ENCODE results near the gene RHO. TPM values are rescaled to one million over a fixed set of nuclear protein-coding genes. Genes with fewer than 3 reads are reported as not detected.

The RHO gene
- total RNA-seq, 1 donor from 2014 or later, result not detected

DNA sequence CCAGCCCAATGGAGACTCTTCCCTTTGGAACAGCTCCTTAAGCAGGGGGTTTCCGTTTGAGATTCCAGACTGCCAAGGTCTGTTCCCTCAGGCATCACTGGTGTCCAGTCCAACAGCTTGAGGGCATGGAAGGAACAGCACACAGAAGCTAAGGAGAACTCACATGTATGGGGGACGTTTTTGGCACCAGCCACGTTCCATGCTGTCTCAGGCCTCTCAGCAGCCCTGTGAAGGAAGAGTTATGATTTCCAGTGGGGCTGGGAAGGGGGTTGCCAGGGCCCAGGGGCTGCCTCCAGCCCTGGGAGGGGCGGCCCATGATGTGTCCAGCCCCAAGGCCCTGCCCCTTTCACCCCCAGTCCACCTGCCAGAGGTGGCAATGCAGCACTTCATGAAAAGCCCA is 7.5 kb upstream of the RHO start:
- no peak for ATAC-seq

DNA sequence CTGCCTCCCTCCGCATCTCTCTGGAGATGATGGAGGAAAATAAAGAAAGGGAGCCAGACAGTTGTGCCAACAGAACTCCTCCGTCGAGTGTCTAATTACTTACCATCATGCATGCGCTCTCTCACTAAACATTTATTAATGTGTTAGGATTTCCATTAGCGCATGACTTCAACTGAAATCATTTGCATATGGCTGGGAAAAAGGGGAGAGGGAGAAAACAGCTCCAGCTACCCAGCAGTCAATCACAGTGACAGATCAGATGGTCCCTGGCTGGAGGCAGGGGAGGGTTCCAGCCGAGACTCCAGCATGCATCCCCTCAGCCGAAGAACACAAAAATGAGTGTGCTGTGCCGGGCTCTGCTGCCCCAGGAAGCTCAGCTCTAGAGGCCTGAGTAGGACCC is 6.8 kb upstream of the RHO start:
- ATAC-seq, result no peak

DNA sequence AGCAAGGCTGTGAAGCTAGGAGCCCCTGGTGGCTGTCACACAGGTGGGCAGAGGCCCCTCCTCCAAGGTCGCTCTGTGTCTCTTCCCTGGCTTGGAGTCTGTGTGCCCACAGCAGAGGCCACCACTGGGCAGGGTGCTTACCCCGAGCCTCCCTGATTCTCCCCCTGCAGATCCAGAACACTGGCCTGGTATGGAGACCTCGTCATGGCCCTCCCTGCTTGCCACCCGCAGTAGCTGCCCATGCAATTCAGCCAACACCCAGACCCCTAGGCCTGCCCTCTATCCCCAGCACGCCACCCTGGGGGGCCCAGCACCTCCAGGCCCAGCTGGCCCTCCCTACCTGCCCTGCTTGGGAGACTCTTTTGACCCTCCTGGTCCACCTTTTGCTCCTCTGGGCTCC is 5.5 kb upstream of the RHO start:
- ATAC-seq, result no peak

DNA sequence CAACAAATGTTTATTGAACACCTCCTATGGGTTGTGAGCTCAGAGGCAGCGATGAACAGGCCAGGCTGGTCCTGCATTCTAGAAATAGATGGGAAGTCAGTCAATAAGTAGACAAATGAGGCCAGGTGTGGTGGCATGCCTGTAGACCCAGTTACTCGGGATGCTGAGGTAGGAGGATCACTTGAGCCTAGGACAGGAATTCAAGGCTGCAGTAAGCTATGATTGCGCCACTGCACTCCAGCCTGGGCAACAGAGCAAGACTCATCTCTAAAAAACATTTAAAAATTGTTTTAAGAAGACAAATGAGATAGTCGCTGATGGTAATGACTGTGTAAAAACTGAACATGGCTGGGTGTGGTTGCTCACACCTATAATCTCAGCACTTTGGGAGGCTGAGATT is 4.4 kb upstream of the RHO start:
- no peak for ATAC-seq

DNA sequence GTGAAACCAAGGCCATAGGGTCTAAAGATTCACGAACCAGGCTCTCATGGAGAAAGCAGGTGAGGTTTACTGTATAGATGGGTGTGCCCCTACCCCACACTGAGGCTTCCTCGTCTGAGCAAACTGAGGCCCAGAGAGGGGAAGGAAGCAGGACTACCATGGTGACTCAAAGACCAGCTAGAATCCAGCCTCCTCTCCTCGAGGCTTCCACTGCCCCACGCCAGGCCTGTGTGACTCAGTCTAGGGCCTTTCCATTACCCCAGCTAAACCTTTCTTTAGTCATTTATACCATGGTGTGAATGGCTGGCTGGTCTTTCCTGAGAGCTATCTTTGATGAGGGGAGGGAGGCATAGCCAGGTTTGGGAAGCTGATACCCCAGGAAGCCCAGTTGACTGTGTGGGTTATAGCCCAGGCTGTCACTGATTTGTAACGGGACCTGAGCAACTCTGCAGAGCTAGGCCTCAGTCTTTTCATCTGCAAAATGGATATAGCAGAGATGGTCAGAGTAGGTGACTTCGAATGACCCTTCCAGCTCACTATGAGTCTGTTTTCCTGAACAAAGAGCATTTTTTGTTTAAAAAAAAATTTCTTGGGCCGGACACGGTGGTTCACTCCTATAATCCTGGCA is 3.0 kb upstream of the RHO start:
- peak; percentile 64 for ATAC-seq

DNA sequence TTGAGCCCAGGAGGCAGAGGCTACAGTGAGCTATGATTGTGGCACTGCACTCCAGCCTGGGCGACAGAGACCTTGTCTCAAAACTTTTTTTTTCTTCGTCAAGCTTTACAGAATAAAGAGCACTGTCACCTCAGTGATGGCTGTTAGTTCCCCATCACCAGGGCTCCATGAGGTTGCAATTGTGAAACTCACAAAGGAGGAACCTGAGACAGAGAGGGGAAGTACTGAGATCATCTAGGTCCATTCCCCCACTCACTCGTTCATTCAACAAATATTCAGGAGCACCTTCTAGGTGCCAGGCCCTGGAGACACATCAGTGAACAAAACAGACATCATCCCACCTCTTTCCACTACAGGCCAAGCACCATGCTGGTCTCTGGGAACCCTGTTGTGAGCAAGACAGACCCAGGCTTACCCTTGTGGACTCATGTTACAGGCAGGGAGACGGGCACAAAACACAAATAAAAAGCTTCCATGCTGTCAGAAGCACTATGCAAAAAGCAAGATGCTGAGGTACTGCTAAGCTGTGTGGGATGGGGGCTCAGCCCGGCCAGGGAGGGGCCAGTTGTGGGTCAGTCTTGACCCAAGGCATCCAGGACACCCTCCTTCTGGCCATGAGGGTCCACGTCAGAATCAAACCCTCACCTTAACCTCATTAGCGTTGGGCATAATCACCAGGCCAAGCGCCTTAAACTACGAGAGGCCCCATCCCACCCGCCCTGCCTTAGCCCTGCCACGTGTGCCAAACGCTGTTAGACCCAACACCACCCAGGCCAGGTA is 2.1 kb upstream of the RHO start:
- ATAC-seq, result no peak

DNA sequence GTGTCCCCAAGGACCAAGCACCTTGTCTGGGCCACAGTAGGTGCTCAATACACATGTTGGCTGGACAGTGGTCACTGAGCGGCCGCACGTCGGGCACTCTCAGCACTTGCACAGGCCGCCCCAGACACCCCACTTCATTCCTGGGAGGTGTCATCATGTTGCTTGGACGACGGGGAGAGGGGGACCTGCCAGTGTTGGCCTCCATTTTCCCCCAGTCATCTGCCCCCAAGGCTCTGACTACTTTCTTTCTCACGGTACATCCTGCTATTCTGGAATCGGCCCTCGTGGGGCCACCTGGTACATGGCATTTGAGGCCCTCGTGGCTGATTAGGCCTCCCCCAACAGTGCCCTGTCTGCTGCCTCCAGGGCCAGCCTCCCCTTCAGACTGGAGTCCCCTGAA is 1.2 kb upstream of the RHO start:
- no peak for ATAC-seq

DNA sequence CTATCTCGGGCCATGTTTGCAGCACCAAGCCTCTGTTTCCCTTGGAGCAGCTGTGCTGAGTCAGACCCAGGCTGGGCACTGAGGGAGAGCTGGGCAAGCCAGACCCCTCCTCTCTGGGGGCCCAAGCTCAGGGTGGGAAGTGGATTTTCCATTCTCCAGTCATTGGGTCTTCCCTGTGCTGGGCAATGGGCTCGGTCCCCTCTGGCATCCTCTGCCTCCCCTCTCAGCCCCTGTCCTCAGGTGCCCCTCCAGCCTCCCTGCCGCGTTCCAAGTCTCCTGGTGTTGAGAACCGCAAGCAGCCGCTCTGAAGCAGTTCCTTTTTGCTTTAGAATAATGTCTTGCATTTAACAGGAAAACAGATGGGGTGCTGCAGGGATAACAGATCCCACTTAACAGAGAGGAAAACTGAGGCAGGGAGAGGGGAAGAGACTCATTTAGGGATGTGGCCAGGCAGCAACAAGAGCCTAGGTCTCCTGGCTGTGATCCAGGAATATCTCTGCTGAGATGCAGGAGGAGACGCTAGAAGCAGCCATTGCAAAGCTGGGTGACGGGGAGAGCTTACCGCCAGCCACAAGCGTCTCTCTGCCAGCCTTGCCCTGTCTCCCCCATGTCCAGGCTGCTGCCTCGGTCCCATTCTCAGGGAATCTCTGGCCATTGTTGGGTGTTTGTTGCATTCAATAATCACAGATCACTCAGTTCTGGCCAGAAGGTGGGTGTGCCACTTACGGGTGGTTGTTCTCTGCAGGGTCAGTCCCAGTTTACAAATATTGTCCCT is 1.2 kb downstream of the RHO start:
- no peak for ATAC-seq

DNA sequence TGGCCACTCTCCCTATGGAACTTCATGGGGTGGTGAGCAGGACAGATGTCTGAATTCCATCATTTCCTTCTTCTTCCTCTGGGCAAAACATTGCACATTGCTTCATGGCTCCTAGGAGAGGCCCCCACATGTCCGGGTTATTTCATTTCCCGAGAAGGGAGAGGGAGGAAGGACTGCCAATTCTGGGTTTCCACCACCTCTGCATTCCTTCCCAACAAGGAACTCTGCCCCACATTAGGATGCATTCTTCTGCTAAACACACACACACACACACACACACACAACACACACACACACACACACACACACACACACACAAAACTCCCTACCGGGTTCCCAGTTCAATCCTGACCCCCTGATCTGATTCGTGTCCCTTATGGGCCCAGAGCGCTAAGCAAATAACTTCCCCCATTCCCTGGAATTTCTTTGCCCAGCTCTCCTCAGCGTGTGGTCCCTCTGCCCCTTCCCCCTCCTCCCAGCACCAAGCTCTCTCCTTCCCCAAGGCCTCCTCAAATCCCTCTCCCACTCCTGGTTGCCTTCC is 1.9 kb downstream of the RHO start:
- ATAC-seq, result no peak

DNA sequence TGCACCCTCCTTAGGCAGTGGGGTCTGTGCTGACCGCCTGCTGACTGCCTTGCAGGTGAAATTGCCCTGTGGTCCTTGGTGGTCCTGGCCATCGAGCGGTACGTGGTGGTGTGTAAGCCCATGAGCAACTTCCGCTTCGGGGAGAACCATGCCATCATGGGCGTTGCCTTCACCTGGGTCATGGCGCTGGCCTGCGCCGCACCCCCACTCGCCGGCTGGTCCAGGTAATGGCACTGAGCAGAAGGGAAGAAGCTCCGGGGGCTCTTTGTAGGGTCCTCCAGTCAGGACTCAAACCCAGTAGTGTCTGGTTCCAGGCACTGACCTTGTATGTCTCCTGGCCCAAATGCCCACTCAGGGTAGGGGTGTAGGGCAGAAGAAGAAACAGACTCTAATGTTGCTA is 2.4 kb downstream of the RHO start:
- ATAC-seq, result no peak

DNA sequence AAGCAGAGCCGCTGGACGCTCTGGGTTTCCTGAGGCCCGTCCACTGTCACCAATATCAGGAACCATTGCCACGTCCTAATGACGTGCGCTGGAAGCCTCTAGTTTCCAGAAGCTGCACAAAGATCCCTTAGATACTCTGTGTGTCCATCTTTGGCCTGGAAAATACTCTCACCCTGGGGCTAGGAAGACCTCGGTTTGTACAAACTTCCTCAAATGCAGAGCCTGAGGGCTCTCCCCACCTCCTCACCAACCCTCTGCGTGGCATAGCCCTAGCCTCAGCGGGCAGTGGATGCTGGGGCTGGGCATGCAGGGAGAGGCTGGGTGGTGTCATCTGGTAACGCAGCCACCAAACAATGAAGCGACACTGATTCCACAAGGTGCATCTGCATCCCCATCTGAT is 3.3 kb downstream of the RHO start:
- no peak for ATAC-seq

DNA sequence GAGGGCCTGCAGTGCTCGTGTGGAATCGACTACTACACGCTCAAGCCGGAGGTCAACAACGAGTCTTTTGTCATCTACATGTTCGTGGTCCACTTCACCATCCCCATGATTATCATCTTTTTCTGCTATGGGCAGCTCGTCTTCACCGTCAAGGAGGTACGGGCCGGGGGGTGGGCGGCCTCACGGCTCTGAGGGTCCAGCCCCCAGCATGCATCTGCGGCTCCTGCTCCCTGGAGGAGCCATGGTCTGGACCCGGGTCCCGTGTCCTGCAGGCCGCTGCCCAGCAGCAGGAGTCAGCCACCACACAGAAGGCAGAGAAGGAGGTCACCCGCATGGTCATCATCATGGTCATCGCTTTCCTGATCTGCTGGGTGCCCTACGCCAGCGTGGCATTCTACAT is 3.8 kb downstream of the RHO start:
- ATAC-seq, result no peak

DNA sequence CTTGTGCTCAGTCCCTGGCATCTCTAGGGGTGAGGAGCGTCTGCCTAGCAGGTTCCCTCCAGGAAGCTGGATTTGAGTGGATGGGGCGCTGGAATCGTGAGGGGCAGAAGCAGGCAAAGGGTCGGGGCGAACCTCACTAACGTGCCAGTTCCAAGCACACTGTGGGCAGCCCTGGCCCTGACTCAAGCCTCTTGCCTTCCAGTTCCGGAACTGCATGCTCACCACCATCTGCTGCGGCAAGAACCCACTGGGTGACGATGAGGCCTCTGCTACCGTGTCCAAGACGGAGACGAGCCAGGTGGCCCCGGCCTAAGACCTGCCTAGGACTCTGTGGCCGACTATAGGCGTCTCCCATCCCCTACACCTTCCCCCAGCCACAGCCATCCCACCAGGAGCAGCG is 5.0 kb downstream of the RHO start:
- ATAC-seq, result no peak

DNA sequence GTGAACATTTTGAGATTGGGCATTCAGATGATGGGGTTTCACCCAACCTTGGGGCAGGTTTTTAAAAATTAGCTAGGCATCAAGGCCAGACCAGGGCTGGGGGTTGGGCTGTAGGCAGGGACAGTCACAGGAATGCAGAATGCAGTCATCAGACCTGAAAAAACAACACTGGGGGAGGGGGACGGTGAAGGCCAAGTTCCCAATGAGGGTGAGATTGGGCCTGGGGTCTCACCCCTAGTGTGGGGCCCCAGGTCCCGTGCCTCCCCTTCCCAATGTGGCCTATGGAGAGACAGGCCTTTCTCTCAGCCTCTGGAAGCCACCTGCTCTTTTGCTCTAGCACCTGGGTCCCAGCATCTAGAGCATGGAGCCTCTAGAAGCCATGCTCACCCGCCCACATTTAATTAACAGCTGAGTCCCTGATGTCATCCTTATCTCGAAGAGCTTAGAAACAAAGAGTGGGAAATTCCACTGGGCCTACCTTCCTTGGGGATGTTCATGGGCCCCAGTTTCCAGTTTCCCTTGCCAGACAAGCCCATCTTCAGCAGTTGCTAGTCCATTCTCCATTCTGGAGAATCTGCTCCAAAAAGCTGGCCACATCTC is 6.1 kb downstream of the RHO start:
- ATAC-seq, result no peak

DNA sequence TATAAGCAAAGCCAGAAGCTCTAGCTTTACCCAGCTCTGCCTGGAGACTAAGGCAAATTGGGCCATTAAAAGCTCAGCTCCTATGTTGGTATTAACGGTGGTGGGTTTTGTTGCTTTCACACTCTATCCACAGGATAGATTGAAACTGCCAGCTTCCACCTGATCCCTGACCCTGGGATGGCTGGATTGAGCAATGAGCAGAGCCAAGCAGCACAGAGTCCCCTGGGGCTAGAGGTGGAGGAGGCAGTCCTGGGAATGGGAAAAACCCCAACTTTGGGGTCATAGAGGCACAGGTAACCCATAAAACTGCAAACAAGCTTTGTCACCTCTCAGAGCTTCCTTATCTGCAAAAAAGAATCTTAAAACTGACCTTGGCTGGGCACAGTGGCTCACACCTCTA is 6.6 kb downstream of the RHO start:
- ATAC-seq, result no peak

DNA sequence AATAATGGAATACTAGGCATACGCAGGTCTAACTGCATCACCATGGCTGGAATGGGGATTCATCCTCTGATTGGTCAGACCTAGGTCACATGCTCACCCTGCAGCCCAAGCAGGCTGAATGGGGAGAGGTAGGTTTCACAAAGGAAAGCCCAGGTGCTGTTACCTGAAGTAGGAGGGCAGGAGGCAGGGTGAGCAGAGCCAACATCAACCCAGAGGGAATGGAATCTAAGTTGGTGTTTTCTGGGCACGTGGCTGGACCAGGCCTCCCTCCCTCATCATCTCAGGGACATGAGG is 7.9 kb downstream of the RHO start:
- no peak for ATAC-seq

DNA sequence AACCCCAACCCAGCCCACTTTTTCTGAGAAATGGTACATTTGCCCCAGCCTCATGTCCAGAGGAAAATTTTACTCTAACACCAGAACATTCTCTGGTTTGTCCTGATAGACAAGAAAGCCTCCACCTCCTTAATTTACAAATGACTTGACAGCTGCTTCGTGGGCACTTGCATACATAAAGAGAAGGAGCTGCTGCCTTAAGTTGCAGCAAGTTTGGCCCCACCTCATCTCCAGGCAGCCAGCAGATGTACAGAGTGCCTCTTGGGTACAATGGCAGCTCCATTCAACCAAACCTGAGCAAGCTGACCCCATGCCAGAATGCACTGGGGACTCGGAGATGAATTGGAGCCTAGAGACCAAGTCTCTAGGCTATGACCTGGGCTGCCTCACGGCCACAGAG is 8.4 kb downstream of the RHO start:
- ATAC-seq, result no peak

DNA sequence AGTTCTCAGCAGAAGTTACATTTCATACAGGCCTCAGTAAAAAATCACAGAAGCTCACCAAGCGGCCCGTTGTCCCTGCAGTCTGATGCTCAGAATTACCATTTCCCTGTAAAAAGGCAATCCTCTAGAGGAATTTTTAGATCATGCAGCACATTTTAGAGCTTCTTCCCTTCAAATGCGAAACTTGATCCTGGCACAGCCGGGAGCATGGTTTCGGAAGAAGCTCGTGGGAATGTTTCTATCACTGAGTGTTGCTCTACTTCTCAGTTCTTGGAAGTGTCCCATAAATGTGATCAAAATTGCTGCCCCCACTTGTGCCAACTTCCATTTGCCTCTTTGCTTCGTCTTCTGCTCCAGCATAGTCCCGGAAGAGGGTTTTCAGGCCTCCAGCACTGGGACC is 10.8 kb downstream of the RHO start:
- no peak for ATAC-seq

DNA sequence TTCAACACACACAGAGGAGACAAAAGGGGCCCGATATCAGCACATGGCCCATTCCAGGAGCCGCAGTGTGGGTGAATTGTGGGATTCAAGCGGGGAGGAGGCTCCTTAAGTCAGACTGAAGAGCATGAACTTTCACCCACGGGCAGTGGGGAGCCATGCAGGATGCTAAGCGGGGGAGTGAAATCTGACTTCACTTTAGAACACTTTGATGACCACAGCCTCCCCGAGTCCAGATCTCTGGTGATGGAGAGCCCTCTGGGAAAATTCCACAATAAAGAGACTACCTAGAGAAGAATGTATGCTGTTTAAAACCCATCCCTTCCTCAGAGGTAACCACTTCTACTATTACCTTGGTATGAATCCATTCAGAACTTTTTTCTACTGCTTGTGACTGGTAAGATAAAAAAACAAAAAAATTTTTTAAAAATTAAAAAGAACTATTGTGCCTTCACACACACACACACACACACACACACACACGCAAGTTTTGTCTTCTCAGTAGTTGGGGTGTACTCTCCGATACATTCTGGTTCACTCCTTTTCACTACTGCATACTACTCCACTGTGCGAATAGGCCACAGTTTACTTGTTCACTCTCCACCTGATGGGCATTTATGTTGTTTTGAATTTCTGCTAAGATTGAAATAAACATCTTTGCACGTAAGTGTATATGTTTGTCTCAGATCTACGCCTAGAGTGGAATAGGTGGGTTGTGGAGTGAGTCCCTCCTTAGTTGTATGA is 12.5 kb downstream of the RHO start:
- no peak for ATAC-seq

DNA sequence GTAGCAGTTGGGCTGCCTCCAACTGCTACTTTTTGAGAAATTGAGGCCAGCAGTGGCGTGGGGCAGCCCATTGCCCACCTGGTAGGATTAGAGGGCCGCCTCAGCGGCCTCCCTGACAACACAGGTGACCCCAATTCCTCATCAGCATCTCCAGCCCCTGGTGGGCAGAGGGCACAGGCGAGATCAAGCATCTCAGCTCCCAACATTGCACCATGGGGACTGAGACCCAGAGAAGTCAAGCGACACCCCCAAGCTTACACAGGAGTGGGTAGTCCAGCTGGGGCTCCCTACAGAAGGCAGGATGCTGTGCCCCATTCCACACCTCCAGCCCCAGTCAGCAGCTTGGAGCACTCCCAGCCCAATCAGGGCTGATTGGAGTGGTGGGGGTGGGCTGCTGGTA is 14.3 kb downstream of the RHO start:
- no peak for ATAC-seq

DNA sequence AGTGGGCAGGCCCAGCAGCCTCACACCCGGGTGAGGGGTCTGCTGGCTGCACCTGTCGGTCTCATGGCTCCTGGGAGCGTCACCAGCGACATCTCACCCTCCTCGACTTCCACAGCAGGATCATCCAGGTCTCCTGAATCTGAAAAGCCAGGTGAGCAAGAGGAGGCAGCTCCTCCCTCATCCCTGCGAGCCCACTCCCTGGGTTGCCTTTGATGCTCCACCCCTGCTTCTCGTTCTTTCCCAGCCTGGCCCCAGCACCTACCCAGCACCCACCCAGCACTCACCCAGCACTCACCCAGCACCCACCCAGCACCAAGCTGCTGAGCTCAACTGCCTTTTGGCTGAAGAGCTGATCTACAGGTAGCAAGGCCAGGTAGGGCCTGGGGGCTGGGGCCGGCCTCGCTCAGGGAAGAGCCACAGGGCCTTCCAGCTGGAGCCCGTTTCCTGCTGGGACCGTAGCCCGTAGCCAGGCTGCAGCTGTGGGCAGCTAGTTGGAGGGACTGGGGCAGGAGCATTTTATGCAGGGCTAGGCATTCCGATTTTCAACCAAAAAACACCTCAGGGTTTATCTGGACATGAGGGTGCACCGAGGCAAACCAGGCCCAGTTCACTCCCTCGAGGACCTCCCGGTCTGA is 14.8 kb downstream of the RHO start, which contains the start of gene H1-8:
Gene H1-8, plus strand, starts transcription at position 20 of the 635 bp plus-strand sequence. Its CDS starts 44 bp downstream, at position 64.
- no peak for ATAC-seq

DNA sequence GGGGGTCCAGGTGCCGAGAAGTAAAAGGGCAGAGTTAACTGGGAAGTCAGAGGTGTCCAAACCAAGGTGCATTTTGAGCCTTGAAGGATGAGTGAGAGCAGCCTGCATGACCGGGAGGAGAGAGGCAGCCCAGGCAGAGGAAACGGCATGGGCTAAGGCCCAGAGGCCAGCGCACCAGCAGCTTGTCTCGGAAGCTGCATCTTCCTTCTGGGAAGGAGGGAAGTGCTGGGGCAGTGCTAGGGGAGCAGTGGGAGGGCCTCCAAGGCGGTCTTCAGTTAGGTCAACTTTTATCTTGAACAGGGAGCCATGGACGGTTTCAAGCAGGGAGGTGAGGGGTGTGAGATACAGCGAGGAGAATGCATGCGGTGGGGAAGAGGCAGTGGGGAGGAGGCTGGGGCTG is 15.6 kb downstream of the RHO start:
- no peak for ATAC-seq

All from esophagus mucosa (tissue), 1 donor.